Karpas-422 (cell line): ENCODE results near the gene ZNF79. TPM values are rescaled to one million over a fixed set of nuclear protein-coding genes. Genes with fewer than 3 reads are reported as not detected.

Source experiments
- DNase-seq: peaks from one replicate; pipeline ENCODE4 v3.0.0-alpha.2; 2015
- H2AFZ ChIP-seq: fragments of 200-600 bp; sonication (generic); 2 replicates; pipeline ENCODE4 v1.6.1; 2014; ENCODE audit warnings: antibody characterized with exemption, low read length, mixed read lengths
- H3K27ac ChIP-seq: fragments of 200-600 bp; sonication (generic); 2 replicates; pipeline ENCODE4 v1.5.1; 2014; ENCODE audit warnings: mild to moderate bottlenecking, low read length, moderate library complexity
- H3K27me3 ChIP-seq: fragments of 200-600 bp; sonication (generic); 2 replicates; pipeline ENCODE4 v1.6.1; 2014; ENCODE audit warnings: low read length, mixed read lengths
- H3K36me3 ChIP-seq: fragments of 200-600 bp; sonication (generic); 2 replicates; pipeline ENCODE4 v1.6.1; 2014; ENCODE audit warnings: low read length, mixed read lengths; ENCODE audit not compliant: insufficient read depth
- H3K4me1 ChIP-seq: fragments of 200-600 bp; sonication (generic); 2 replicates; pipeline ENCODE4 v1.6.1; 2014; ENCODE audit warnings: mild to moderate bottlenecking, low read length, mixed read lengths
- H3K4me2 ChIP-seq: fragments of 200-600 bp; sonication (generic); 2 replicates; pipeline ENCODE4 v1.6.1; 2014; ENCODE audit warnings: low read length, low read depth, mild to moderate bottlenecking; ENCODE audit not compliant: poor library complexity, severe bottlenecking
- H3K4me3 ChIP-seq: fragments of 200-600 bp; sonication (generic); 2 replicates; pipeline ENCODE4 v1.5.1; 2014; ENCODE audit warnings: mild to moderate bottlenecking, antibody characterized with exemption, low read length, mixed read lengths
- H3K79me2 ChIP-seq: fragments of 200-600 bp; sonication (generic); 2 replicates; pipeline ENCODE4 v1.6.1; 2014; ENCODE audit warnings: mild to moderate bottlenecking, low read length, mixed read lengths
- H3K9ac ChIP-seq: fragments of 200-600 bp; sonication (generic); 2 replicates; pipeline ENCODE4 v1.6.0; 2014; ENCODE audit warnings: low read length
- H3K9me2 ChIP-seq: fragments of 200-600 bp; sonication (generic), shearing (Covaris generic); replicated peaks from 2 replicates; pipeline ENCODE4 v1.6.0; 2014; ENCODE audit warnings: mild to moderate bottlenecking, low read length, moderate library complexity; ENCODE audit not compliant: insufficient read depth
- H3K9me3 ChIP-seq: fragments of 300-700, 200-600 bp; sonication (generic); 2 replicates; pipeline ENCODE4 v1.6.1; 2014; ENCODE audit warnings: low read length, mixed read lengths
- H4K20me1 ChIP-seq: fragments of 200-600 bp; sonication (generic); 2 replicates; pipeline ENCODE4 v1.6.1; 2014; ENCODE audit warnings: mild to moderate bottlenecking, antibody characterized with exemption, low read length, low read depth; ENCODE audit not compliant: insufficient read depth
- total RNA-seq: library from RNA; depleted of rRNA; stranded (reverse); fragments of >200 nt; shearing (Covaris generic); gene quantifications from 2 replicates; pipeline ENCODE4 v1.2.3, GENCODE V29; 2014; ENCODE audit warnings: low replicate concordance

The ZNF79 gene
- total RNA-seq, 1 experiment from 2014 or later = 8.1 TPM

- Histone ChIP-seq H3K27me3 (no peaks in the 10 kb centered on the region), H3K79me2 (no peaks in the 10 kb centered on the region), H3K4me3 (no peak overlapping the region), H3K9ac (no peak overlapping the region), H3K4me1 (no peaks in the 10 kb centered on the region), H3K9me3 (no peaks in the 10 kb centered on the region), H2AFZ (no peak overlapping the region), H3K27ac (no peak overlapping the region), H3K4me2 (no peak overlapping the region), H4K20me1 (no peaks in the 10 kb centered on the region), H3K36me3 (no peaks in the 10 kb centered on the region), H3K9me2 (no peaks in the 10 kb centered on the region)
- no peak for DNase-seq
These were observed 61.8 kb downstream of the ZNF79 start for GRCh38 chr9:127485995-127486394.

- Histone ChIP-seq H3K9me2 (no peaks in the 10 kb centered on the region), H3K36me3 (no peaks in the 10 kb centered on the region), H2AFZ (no peak overlapping the region), H3K79me2 (no peaks in the 10 kb centered on the region), H3K9me3 (no peaks in the 10 kb centered on the region), H3K9ac (no peak overlapping the region), H3K4me2 (no peak overlapping the region), H3K4me1 (no peaks in the 10 kb centered on the region), H4K20me1 (no peaks in the 10 kb centered on the region), H3K4me3 (no peak overlapping the region), H3K27ac (no peak overlapping the region), H3K27me3 (no peaks in the 10 kb centered on the region)
- DNase-seq = no peak
These were observed 64.8 kb downstream of the ZNF79 start for GRCh38 chr9:127488946-127489345.

GRCh38 chr9:127489471-127490115 is 65.4 kb downstream of the ZNF79 start:
- Histone ChIP-seq H3K79me2 (no peaks in the 10 kb centered on the region), H3K4me3 (no peak overlapping the region), H3K9me2 (no peaks in the 10 kb centered on the region), H3K27me3 (no peaks in the 10 kb centered on the region), H3K4me1 (no peaks in the 10 kb centered on the region), H4K20me1 (no peaks in the 10 kb centered on the region), H3K27ac (no peak overlapping the region), H2AFZ (no peak overlapping the region), H3K9ac (no peak overlapping the region), H3K9me3 (no peaks in the 10 kb centered on the region), H3K4me2 (no peak overlapping the region), H3K36me3 (no peaks in the 10 kb centered on the region)
- no peak for DNase-seq

GRCh38 chr9:127490535-127491230 is 66.5 kb downstream of the ZNF79 start:
- H3K27ac ChIP-seq = no peak overlapping the region
- H3K79me2 ChIP-seq = no peaks in the 10 kb centered on the region
- H3K4me3 ChIP-seq = no peak overlapping the region
- H3K9me3 ChIP-seq = no peaks in the 10 kb centered on the region
- H4K20me1 ChIP-seq = no peaks in the 10 kb centered on the region
- H2AFZ ChIP-seq = no peak overlapping the region
- H3K4me2 ChIP-seq = no peak overlapping the region
- H3K9me2 ChIP-seq = no peaks in the 10 kb centered on the region
- no peak overlapping the region for H3K9ac ChIP-seq
- H3K36me3 ChIP-seq = no peaks in the 10 kb centered on the region
- no peaks in the 10 kb centered on the region for H3K27me3 ChIP-seq
- H3K4me1 ChIP-seq = no peaks in the 10 kb centered on the region
- DNase-seq = no peak

GRCh38 chr9:127491516-127491915 is 67.3 kb downstream of the ZNF79 start:
- no peaks in the 10 kb centered on the region for H3K4me1 ChIP-seq
- no peak overlapping the region for H3K4me2 ChIP-seq
- no peak overlapping the region for H3K27ac ChIP-seq
- no peak overlapping the region for H2AFZ ChIP-seq
- H3K36me3 ChIP-seq = no peaks in the 10 kb centered on the region
- no peaks in the 10 kb centered on the region for H3K27me3 ChIP-seq
- no peaks in the 10 kb centered on the region for H3K9me3 ChIP-seq
- DNase-seq = no peak
- H3K9ac ChIP-seq = no peak overlapping the region
- H3K9me2 ChIP-seq = no peaks in the 10 kb centered on the region
- H3K79me2 ChIP-seq = no peaks in the 10 kb centered on the region
- H4K20me1 ChIP-seq = no peaks in the 10 kb centered on the region
- no peak overlapping the region for H3K4me3 ChIP-seq

- no peaks in the 10 kb centered on the region for H3K27me3 ChIP-seq
- no peak for DNase-seq
- no peaks in the 10 kb centered on the region for H3K79me2 ChIP-seq
- no peaks in the 10 kb centered on the region for H3K36me3 ChIP-seq
- no peaks in the 10 kb centered on the region for H3K4me1 ChIP-seq
- no peaks in the 10 kb centered on the region for H3K9me2 ChIP-seq
- no peaks in the 10 kb centered on the region for H3K9me3 ChIP-seq
- H3K4me3 ChIP-seq = no peak overlapping the region
- H4K20me1 ChIP-seq = no peaks in the 10 kb centered on the region
- H2AFZ ChIP-seq = no peak overlapping the region
- no peak overlapping the region for H3K27ac ChIP-seq
- no peak overlapping the region for H3K9ac ChIP-seq
- no peak overlapping the region for H3K4me2 ChIP-seq
These were observed 68.4 kb downstream of the ZNF79 start for GRCh38 chr9:127492616-127493015.

- H4K20me1 ChIP-seq = no peaks in the 10 kb centered on the region
- DNase-seq = no peak
- no peaks in the 10 kb centered on the region for H3K36me3 ChIP-seq
- H3K79me2 ChIP-seq = no peaks in the 10 kb centered on the region
- H3K4me1 ChIP-seq = no peaks in the 10 kb centered on the region
- H3K4me3 ChIP-seq = no peak overlapping the region
- no peak overlapping the region for H2AFZ ChIP-seq
- no peak overlapping the region for H3K9ac ChIP-seq
- no peak overlapping the region for H3K4me2 ChIP-seq
- H3K27ac ChIP-seq = no peak overlapping the region
- H3K27me3 ChIP-seq = no peaks in the 10 kb centered on the region
- no peaks in the 10 kb centered on the region for H3K9me2 ChIP-seq
- no peaks in the 10 kb centered on the region for H3K9me3 ChIP-seq
These were observed 69.6 kb downstream of the ZNF79 start for GRCh38 chr9:127493592-127494303.

- Histone ChIP-seq H3K4me3 (no peak overlapping the region), H3K79me2 (no peaks in the 10 kb centered on the region), H3K4me1 (no peaks in the 10 kb centered on the region), H3K27me3 (no peaks in the 10 kb centered on the region), H3K36me3 (no peaks in the 10 kb centered on the region), H3K4me2 (no peak overlapping the region), H3K27ac (no peak overlapping the region), H3K9me2 (no peaks in the 10 kb centered on the region), H3K9ac (no peak overlapping the region), H2AFZ (no peak overlapping the region), H4K20me1 (no peaks in the 10 kb centered on the region), H3K9me3 (no peaks in the 10 kb centered on the region)
- no peak for DNase-seq
These were observed 70.1 kb downstream of the ZNF79 start for GRCh38 chr9:127494304-127494702.
